Lower lobe of right lung (tissue), 2 donors: ENCODE data around the gene MYO3A. TPM values are rescaled to one million over a fixed set of nuclear protein-coding genes. Genes with fewer than 3 reads are reported as not detected.

Experiments used
- ATAC-seq, 2 donors: fragments of 200-7000 bp; cut with Tn5 transposase; one replicate each; pipeline ENCODE4 v1.9.1; 2020 to 2022; ENCODE audit warnings: mild to moderate bottlenecking in 2 of 2, moderate library complexity in 2 of 2
- DNase-seq: peaks from one replicate; pipeline ENCODE4 v3.0.0-alpha.2; 2020
- H3K27ac ChIP-seq: fragments of 200-600 bp; one replicate; pipeline ENCODE4 v1.8.0; 2022
- H3K27me3 ChIP-seq: fragments of 200-600 bp; one replicate; pipeline ENCODE4 v1.8.0; 2022; ENCODE audit warnings: low read depth
- H3K36me3 ChIP-seq: fragments of 200-600 bp; one replicate; pipeline ENCODE4 v1.8.0; 2022; ENCODE audit warnings: mild to moderate bottlenecking
- H3K4me1 ChIP-seq: fragments of 200-600 bp; one replicate; pipeline ENCODE4 v1.8.0; 2022
- H3K4me3 ChIP-seq: fragments of 200-600 bp; one replicate; pipeline ENCODE4 v1.8.0; 2022; ENCODE audit warnings: mild to moderate bottlenecking
- H3K9me3 ChIP-seq: fragments of 200-600 bp; one replicate; pipeline ENCODE4 v1.8.0; 2022
- CTCF ChIP-seq: fragments of 200-600 bp; IDR thresholded peaks from one replicate; pipeline ENCODE4 v1.8.0; 2022; ENCODE audit warnings: antibody characterized with exemption, mild to moderate bottlenecking
- intact Hi-C: fragments of 100-400 bp; cut with DNase I; formaldehyde crosslinking; loops from one replicate; pipeline ENCODE4 v1.11.0; 2022
- total RNA-seq: library from RNA; stranded (reverse); fragmentation: NEBNext Ultra II Directional; extraction: Animal tissue kit (Norgen Biotek cat#: 25700); gene quantifications from one replicate; pipeline ENCODE4 v1.2.1, GENCODE V29; 2021
- donor health status: DM: no; HTN: yes; CAD: no; lungs with severe emphysema.

Gene MYO3A
- total RNA-seq, 1 donor from 2014 or later: 0.44 TPM

- Histone ChIP-seq H3K27ac (no peak overlapping the region), H3K27me3 (no peaks in the 10 kb centered on the region), H3K9me3 (no peaks in the 10 kb centered on the region), H3K4me3 (no peak overlapping the region), H3K36me3 (no peaks in the 10 kb centered on the region), H3K4me1 (no peaks in the 10 kb centered on the region)
- TF ChIP-seq CTCF: no peak
- intact Hi-C loops: no loop called here
- ATAC-seq: no peak
- no peak for DNase-seq
Measured at GRCh38 chr10:26029858-26030257, 95.8 kb downstream of the MYO3A start.

GRCh38 chr10:26031300-26031699 lies 97.3 kb downstream of the MYO3A start:
- no peak overlapping the region for H3K4me3 ChIP-seq
- intact Hi-C loops: no loop called here
- H3K27ac ChIP-seq: no peak overlapping the region
- TF ChIP-seq CTCF: no peak
- no peaks in the 10 kb centered on the region for H3K4me1 ChIP-seq
- no peaks in the 10 kb centered on the region for H3K27me3 ChIP-seq
- DNase-seq: no peak
- no peaks in the 10 kb centered on the region for H3K36me3 ChIP-seq
- H3K9me3 ChIP-seq: no peaks in the 10 kb centered on the region
- ATAC-seq: no peak

GRCh38 chr10:26043469-26043868 lies 109.4 kb downstream of the MYO3A start:
- intact Hi-C loops: no loop called here
- no peaks in the 10 kb centered on the region for H3K9me3 ChIP-seq
- no peaks in the 10 kb centered on the region for H3K36me3 ChIP-seq
- H3K27me3 ChIP-seq: no peaks in the 10 kb centered on the region
- DNase-seq (no peak), ATAC-seq (peak in 1 of 2 donors; percentile 73)
- no peak overlapping the region for H3K27ac ChIP-seq
- H3K4me3 ChIP-seq: no peak overlapping the region
- TF ChIP-seq CTCF: no peak
- no peaks in the 10 kb centered on the region for H3K4me1 ChIP-seq

GRCh38 chr10:26044141-26044749 lies 110.2 kb downstream of the MYO3A start:
- DNase-seq (peak; percentile 58), ATAC-seq (peak; percentile 71 to 91)
- H3K4me1 ChIP-seq: no peaks in the 10 kb centered on the region
- intact Hi-C loops: no loop called here
- H3K4me3 ChIP-seq: no peak overlapping the region
- no peaks in the 10 kb centered on the region for H3K36me3 ChIP-seq
- no peak overlapping the region for H3K27ac ChIP-seq
- no peaks in the 10 kb centered on the region for H3K9me3 ChIP-seq
- TF ChIP-seq CTCF: no peak
- no peaks in the 10 kb centered on the region for H3K27me3 ChIP-seq

GRCh38 chr10:26046073-26046700 lies 112.2 kb downstream of the MYO3A start:
- no peak for TF ChIP-seq CTCF
- H3K4me1 ChIP-seq: no peaks in the 10 kb centered on the region
- no peak for ATAC-seq
- H3K27ac ChIP-seq: no peak overlapping the region
- no peaks in the 10 kb centered on the region for H3K36me3 ChIP-seq
- intact Hi-C loops: no loop called here
- H3K27me3 ChIP-seq: no peaks in the 10 kb centered on the region
- DNase-seq: no peak
- H3K4me3 ChIP-seq: no peak overlapping the region
- H3K9me3 ChIP-seq: no peaks in the 10 kb centered on the region
